SW480 (cell line): ENCODE results near the gene TCERG1L.
"Not testable (repeated sequence)": the region's sequence is repeated elsewhere in the genome, so short reads cannot be mapped to it uniquely, and the experiment has no call there.

Source experiments
- DNase-seq: peaks from one replicate; pipeline ENCODE4 v3.0.0-alpha.2; 2016; ENCODE audit warnings: low spot score

Gene TCERG1L

DNA sequence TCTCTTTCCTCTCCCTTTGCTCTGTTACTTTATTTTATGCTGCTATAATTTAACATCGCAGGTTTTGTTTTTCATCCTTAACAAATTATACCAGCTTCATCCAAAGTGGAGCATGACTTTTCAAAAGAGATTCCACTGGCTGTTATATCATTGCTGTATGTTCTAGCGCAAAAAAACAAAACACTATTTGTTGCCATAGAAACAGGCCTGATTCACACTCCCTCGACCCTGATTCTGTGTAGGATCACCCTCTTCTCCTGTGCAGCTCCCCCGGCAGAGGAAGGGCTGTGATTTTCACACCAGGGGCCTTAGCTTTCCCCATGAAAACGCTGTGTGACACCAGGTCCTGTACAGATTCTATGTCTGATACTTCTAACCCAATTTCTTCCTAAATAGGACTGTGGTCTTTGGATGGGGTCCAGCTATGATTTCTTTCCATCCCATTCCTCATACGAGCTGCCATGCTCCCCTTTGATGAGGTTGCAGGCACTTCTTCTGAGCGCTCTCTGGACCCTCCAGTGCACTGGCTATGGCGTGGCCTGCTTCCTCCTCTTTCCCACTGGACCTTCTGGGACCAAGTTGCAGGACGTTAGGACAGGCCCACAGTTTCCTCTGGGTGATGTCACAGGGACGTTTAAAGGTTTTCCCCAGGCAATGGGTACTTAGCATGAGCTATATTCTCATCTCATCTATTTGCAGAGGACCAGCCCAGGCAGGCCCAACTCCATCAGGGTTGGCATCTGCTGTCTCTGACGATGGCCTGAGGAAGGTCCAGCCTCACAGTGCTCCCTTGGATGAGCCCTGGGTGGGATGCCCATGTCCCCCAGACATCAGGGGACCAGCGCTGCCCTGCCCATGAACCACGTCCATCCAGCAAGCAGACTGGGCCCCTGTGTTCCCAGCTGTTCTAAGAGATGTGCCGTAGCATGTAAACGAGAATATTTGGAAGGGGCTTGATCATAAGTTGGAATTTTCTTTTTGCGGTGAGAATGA lies 210.8 kb downstream of the TCERG1L start:
- DNase-seq, result not testable (repeated sequence)

- DNase-seq, result no peak
Observed at GRCh38 chr10:131099028-131099726, 212.3 kb downstream of the TCERG1L start.

- no peak for DNase-seq
Observed at GRCh38 chr10:131098416-131098952, 213.0 kb downstream of the TCERG1L start.

- no peak for DNase-seq
Observed at GRCh38 chr10:131096031-131096430, 215.5 kb downstream of the TCERG1L start.

GRCh38 chr10:131095313-131095580 lies 216.3 kb downstream of the TCERG1L start:
- DNase-seq, result no peak

- peak; percentile 54 for DNase-seq
Observed at GRCh38 chr10:131094527-131095312, 216.8 kb downstream of the TCERG1L start.

GRCh38 chr10:131093795-131094366 lies 217.6 kb downstream of the TCERG1L start:
- DNase-seq, result no peak

- no peak for DNase-seq
Observed at GRCh38 chr10:131093346-131093745, 218.2 kb downstream of the TCERG1L start.

- no peak for DNase-seq
Observed at GRCh38 chr10:131092876-131093275, 218.6 kb downstream of the TCERG1L start.

DNA sequence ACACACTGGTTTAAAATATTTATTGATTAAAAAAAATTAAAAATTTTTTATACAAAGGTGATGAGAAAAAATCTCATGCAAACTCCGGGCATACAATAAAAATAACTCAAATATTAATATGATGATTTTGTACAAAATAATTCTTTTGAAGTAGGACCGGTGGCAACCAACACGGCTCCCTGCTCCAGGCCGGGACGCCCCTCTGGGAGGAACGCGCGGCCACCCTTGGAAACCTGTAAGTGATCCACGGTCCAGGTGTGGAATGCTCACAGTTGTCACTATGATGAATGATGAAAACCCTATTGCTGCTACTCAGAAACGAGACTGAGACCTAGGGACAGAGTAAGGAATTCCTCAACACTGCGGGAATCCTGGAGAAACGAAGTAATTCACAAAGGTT lies 219.1 kb downstream of the TCERG1L start:
- no peak for DNase-seq

GRCh38 chr10:131091682-131092081 lies 219.8 kb downstream of the TCERG1L start:
- no peak for DNase-seq

DNA sequence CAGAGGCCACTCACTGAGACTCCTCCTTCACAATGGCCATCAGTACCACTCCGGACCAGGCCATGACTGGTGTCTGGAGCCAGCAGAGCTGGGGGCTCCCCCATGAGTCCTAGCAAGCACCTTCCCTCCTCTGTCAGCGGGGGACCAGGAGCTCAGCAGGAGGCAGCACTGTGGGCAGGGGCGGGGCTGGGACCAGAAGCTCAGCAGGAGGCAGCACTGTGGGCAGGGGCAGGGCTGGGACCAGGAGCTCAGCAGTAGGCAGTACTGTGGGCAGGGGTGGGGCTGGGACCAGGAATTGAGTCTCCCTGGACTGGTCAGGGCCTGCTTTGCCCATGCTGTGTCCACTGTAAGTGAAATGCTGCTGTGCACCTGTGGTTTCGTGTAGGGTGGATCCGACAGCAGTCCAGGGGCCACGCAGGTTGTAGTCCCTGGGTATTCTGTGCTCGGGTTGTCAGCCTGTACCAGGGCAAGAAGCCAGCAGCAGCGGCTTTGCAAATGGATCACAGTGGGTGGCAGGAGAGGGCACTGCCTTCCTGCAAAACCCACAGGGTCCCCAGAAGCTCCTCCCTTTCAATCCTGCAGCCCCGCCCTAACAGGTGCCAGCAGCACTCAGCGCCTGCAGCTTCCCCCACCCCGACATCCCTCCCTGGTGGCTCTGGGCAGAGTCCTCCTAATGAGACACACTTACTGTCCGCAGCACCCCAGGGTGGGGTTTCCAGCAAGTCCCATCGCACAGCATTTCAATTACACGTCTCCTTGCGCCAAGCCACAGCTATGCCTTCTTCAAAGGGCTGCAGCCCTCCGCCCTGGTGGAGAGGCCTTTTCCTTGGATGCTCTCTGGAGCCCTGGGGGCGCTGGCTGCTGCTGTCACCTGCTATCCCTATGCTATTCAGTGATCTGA lies 220.5 kb downstream of the TCERG1L start:
- DNase-seq, result peak; percentile 68

DNA sequence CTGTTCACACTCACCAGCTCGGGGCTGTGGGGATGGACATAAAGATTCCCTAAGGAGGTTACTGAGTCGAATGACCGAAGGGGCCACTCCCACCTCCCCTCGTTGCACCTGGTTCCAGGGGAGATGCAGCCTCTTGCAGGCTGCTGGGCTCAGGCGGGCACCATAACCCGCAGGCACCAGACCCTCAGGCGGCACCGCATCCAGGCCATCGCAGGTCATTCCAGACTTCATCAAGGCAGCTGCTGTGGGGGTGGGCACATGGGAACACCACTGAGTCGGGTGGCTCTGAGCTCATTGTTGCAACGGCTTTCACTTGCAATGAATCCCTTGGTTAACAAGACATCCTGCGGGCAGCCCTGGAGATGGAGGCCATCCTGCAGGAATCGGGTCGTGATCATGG lies 221.7 kb downstream of the TCERG1L start:
- no peak for DNase-seq

- DNase-seq, result no peak
Observed at GRCh38 chr10:131089150-131089549, 222.4 kb downstream of the TCERG1L start.

DNA sequence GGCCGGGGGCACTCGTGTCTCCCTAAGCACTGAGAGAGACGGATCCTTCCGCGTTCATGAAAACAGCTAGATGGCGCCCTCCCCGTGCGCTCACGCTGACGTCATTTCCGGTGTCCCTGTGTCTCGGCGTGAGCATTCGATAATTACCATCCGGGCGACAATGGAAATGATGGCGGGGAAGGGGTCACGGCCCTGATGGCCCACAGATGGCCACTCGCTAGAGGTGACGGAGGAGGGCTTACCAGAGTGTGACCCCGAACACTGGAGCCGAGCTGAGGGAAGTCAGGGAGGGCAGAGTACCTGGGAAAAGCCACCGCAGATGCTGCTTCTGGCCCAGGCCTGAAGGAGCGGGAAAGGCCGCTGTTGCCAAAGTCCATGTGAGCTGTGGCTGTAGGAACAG lies 222.9 kb downstream of the TCERG1L start:
- no peak for DNase-seq

GRCh38 chr10:131087464-131088215 lies 223.9 kb downstream of the TCERG1L start:
- no peak for DNase-seq

DNA sequence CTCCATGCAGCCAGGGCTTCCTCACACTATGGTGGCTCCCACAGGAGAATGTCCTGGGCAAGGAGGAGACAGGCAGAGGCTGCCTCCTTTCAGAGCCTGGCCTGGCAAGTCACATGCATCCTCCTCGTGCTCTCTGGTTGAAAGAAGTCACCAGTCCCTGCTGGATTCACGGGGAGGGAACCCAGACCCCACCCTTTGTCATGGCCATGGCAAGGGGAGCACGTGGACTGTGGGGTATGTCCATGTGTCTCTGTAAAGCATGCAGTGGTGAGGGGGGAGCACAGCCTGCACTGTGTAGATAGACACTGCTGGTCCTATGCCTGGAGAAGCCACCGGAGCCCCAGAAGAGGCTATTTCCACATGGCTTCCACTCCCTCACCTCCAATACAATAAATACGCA lies 225.0 kb downstream of the TCERG1L start:
- no peak for DNase-seq

- DNase-seq, result peak; percentile 63
Observed at GRCh38 chr10:131086094-131086493, 225.4 kb downstream of the TCERG1L start.

- no peak for DNase-seq
Observed at GRCh38 chr10:131085091-131085860, 226.2 kb downstream of the TCERG1L start.

- no peak for DNase-seq
Observed at GRCh38 chr10:131084791-131085090, 226.8 kb downstream of the TCERG1L start.
